Cortex of kidney (tissue), 1 donor: ENCODE data around the gene SENP2.
"Not testable (repeated sequence)": the region's sequence is repeated elsewhere in the genome, so short reads cannot be mapped to it uniquely, and the experiment has no call there.

Experiments used
- DNase-seq: peaks from one replicate; lab custom pipeline; 2025; lab: John Stamatoyannopoulos, UW

Gene SENP2

GRCh38 chr3:185586686-185587039, 568 bp downstream of the SENP2 start:
- DNase-seq: no peak

- DNase-seq: no peak
Observed at GRCh38 chr3:185594073-185594472, 8.0 kb downstream of the SENP2 start.

DNA sequence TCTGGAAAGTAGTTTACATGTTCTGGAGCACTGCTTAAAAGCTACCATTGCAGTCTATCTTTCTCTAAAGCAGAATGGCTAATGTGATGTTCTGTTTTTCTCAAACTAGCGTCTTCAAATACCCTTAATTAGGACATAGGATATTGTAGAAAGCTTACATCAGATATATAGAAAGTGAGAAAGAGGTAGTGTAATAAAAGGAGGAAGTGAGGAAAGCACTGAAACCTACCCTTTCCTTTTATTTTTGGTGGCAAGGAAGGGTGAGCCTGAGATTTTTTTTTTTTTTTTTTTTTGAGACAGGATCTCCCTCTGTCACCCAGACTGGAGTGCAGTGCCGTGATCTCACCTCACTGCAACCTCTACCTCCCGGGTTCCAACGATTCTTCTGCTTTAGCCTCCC, 9.4 kb downstream of the SENP2 start:
- no peak for DNase-seq

DNA sequence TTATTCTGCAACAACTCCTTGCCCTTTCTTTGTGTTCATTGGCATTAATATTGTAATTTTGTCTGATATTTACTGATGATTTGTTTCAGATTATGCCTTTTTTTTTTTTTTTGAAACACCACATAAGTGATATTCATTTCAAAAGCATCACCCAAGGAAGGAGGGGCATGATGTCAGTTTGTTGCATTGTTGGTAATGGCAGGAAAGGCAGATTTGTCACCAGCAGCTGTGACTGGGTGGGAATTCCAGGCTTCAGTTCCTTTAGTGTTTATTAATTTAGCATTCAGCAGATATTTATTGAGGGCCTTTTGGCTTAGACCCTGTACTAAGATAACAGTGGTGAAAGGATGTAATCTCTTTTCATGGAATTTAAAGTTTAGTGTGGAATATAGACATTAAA, 19.5 kb downstream of the SENP2 start:
- no peak for DNase-seq

- DNase-seq: no peak
Observed at GRCh38 chr3:185606196-185606595, 20.1 kb downstream of the SENP2 start.

GRCh38 chr3:185613016-185613415, 26.9 kb downstream of the SENP2 start:
- DNase-seq: no peak

DNA sequence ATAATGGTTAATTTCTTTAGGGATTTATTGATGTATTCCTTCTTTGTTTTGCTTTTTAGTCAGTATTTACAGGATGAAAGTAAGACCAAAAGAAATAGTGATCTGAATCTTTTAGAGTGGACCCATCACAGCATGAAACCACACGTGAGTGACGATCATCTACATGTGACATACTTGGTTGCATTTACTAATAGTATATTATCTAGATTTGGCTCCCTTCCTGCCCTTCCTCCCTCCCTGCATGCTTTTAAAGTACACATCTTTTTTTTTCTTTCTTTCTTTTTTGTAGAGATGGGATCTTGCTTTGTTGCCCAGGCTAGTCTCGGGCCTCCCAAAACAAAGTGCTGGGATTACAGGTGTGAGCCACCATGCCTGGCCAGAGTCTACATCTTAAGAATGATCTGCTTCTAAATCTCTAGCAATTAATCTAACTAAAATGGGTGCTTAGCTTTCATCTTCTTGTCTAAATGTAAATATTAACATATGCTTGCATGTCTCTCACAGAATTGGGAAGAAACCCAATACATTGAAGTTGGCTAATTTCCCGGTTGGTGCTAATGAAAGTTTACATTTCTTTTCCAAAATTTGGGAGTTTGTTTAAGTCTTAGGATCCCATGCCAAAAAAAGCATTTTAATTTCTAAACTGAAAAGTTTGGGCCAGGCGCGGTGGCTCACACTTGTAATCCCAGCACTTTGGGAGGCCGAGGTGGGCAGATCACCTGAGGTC, 38.0 kb downstream of the SENP2 start:
- DNase-seq: no peak

GRCh38 chr3:185625784-185626183, 39.7 kb downstream of the SENP2 start:
- DNase-seq: no peak

DNA sequence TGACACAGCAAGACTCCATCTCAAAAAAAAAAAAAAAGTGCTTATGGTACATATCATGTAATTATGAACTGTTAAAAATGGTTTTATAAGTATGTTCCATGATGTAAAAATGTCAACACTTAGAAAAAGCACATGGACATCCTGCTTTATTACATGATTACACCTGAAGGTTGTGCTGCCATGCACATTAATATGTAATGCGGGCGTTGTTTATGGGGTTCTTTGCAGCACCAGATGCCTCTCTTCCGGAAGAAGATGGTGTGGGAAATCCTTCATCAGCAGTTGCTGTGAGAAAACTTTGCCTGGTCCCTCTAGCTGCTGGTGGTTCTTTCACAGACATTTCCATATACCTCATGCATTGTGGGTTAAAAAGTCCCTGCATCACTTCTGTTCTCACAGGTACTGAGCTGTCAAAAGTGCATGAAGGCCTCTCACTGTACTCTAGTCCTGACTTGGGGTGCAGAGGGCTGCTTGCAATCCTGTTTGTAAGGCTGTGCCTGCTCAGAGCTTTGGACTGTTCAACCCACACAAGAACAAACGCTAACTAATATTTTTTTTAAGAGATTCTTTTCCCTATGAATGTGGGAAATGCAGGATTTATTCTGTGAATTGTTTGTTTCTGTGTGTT, 43.6 kb downstream of the SENP2 start:
- no peak for DNase-seq

DNA sequence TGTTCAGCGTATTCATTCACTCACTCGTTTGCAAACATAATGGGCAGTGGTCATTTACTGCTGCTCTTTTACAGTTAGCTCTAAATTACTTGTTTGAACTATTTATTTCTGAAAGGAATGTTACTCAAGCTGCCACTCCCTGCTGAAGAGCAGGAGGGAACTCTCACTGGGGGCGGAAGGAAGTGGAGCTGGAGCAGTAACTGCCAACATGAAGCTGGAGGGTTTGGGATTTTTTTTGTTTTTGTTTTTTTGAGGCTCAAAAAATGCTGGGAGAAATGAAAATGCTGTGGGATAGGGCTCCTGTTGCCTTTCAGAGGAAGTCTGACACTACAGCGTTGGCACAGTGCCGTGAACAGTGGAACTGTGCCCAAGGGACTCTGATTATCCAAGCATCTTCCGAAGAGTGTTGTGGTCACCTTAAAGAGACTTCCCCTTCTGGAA, 44.1 kb downstream of the SENP2 start:
- no peak for DNase-seq

DNA sequence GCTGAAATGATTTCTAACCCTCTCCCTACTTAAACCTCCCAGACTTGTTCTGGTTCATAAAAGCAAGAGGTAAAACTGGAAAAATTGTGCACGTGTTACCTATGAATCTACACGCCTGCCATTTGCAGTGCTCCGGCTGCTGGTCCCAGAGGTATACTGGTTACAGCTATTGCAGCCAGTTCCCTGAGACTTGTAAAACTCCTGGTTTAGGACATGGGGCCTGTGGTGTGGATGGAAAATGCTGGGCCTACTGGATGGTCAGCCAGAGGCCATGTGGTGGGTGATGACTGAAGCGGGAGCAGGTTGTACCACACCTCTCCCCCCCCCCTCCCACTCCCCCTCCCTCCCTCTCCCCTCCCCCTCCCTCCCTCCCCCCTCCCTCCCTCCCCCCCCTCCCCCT, 45.0 kb downstream of the SENP2 start:
- DNase-seq: no peak

- no peak for DNase-seq
Observed at GRCh38 chr3:185631508-185632206, 45.6 kb downstream of the SENP2 start.

DNA sequence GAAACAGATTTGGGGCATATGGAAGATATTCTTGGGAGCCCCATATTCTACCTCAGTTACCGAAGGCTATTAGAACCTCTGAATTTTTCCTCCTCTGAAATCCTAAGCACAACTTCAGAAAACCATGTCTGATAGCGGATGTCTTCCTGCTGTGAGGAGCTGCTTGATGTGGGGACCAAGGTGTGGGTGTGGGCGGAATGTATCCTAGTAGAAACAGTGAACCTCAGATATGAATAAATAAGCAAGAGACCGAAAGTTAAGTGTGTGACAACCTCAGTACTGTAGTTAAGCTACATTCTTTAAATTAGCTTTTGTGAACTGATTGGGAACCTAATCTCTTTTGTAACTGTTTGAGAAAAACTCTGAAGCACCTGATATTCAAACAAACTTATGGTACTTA, 46.9 kb downstream of the SENP2 start:
- DNase-seq: no peak

- DNase-seq: no peak
Observed at GRCh38 chr3:185637388-185637787, 51.3 kb downstream of the SENP2 start.

DNA sequence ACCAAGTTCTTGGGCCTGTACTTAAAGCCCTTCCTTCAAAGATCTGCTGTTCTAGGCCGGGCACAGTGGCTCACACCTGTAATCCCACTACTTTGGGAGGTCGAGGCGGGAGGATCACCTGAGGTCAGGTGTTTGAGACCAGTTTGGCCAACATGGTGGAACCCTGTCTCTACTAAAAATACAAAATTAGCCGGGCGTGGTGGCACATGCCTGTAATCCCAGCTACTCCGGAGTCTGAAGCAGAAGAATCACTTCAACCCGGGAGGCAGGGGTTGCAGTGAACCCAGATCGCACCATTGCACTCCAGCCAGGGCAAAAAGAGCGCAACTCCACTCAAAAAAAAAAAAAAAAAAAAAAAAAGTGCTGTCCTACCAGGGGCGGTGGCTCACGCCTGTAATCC, 52.6 kb downstream of the SENP2 start:
- DNase-seq: not testable (repeated sequence)

GRCh38 chr3:185639632-185640206, 53.6 kb downstream of the SENP2 start:
- DNase-seq: no peak

DNA sequence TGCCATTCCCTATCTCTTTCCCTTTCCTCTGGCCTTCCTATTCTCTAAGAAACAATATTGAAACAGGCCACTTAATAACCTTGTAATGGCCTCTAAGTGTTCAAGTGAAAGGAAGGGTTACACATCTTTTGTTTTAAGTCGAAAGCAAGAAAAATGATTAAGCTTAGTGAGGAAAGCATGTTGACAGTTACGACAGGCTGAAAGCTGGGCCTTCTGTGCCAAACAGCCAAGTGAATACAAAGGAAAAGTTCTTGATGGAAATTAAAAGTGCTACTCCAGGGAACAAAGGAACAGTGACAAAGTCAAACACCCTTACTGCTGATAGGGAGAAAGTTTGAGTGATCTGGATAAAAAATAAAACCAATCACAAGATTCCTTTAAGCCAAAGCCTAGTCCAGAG, 54.2 kb downstream of the SENP2 start:
- no peak for DNase-seq

GRCh38 chr3:185645191-185645590, 59.1 kb downstream of the SENP2 start:
- not testable (repeated sequence) for DNase-seq

GRCh38 chr3:185645596-185646381, 59.7 kb downstream of the SENP2 start:
- DNase-seq: no peak

- DNase-seq: no peak
Observed at GRCh38 chr3:185646382-185647133, 60.5 kb downstream of the SENP2 start.

- no peak for DNase-seq
Observed at GRCh38 chr3:185647134-185647879, 61.2 kb downstream of the SENP2 start.
